Aorta (tissue), 5 donors: ENCODE measurements around the gene MPV17. TPM values are rescaled to one million over a fixed set of nuclear protein-coding genes. Genes with fewer than 3 reads are reported as not detected.

Experiments used
- ATAC-seq: fragments of 200-7000 bp; cut with Tn5 transposase; one replicate; pipeline ENCODE4 v1.9.1; 2022; ENCODE audit warnings: moderate library complexity; ENCODE audit not compliant: low FRiP score
- DNase-seq, 2 donors: peaks; one replicate each; pipeline ENCODE4 v3.0.0-alpha.2; 2020
- H3K27ac ChIP-seq, 2 donors: one replicate each; pipeline ENCODE4 v1.5.1; 2013; ENCODE audit warnings: low read length in 2 of 2, mild to moderate bottlenecking in 2 of 2, moderate library complexity in 2 of 2, control low read depth in 1 of 2, inconsistent platforms in 1 of 2, low read depth in 1 of 2
- H3K27me3 ChIP-seq, 2 donors: one replicate each; pipeline ENCODE4 v1.6.1; 2013; ENCODE audit warnings: control low read depth in 1 of 2, low read length in 1 of 2, mild to moderate bottlenecking in 1 of 2, moderate library complexity in 1 of 2; ENCODE audit not compliant: insufficient read depth in 2 of 2, control insufficient read depth in 1 of 2
- H3K36me3 ChIP-seq, 2 donors: one replicate each; pipeline ENCODE4 v1.6.1; 2013; ENCODE audit warnings: control low read depth in 1 of 2, low read length in 1 of 2, mild to moderate bottlenecking in 1 of 2; ENCODE audit not compliant: insufficient read depth in 2 of 2, control insufficient read depth in 1 of 2
- H3K4me1 ChIP-seq, 2 donors: one replicate each; pipeline ENCODE4 v1.6.1; 2013; ENCODE audit warnings: low read length in 2 of 2, control low read depth in 1 of 2, mild to moderate bottlenecking in 1 of 2, moderate library complexity in 1 of 2; ENCODE audit not compliant: insufficient read depth in 2 of 2, control insufficient read depth in 1 of 2
- H3K4me3 ChIP-seq, 2 donors: one replicate each; pipeline ENCODE4 v1.5.1; 2013; ENCODE audit warnings: low read length in 2 of 2, control low read depth in 1 of 2, mild to moderate bottlenecking in 1 of 2
- H3K9me3 ChIP-seq: one replicate; pipeline ENCODE4 v1.6.1; 2013; ENCODE audit warnings: mild to moderate bottlenecking, low read length; ENCODE audit not compliant: control insufficient read depth
- WGBS, 2 donors: extraction: QIAGEN DNeasy Blood & Tissue Kit; methylation state at CpG; one replicate each; pipeline ENCODE4 v1.1.7; 2013; 5-methylcytosine and 5-hydroxymethylcytosine counted together
- intact Hi-C, 2 donors: fragments of 100-400 bp; cut with DNase I; formaldehyde crosslinking; loops; one replicate each; pipeline versions ENCODE4 v1.14.2 to v1.15.0; 2022
- long read RNA-seq, 2 donors: library from polyadenylated mRNA; unstranded; transcript quantifications; one replicate each; pipeline ENCODE4 v2.0.0, GENCODE V29; 2020 to 2021
- polyA plus RNA-seq, 2 donors: library from polyadenylated mRNA; stranded (reverse); fragments of 200-250 nt; gene quantifications; one replicate each; pipeline ENCODE4 v1.2.3, GENCODE V29; 2013
- total RNA-seq, 2 donors: library from RNA; stranded (reverse); fragmentation: NEBNext Ultra II Directional; extraction: Animal tissue kit (Norgen Biotek cat#: 25700); gene quantifications; one replicate each; pipeline ENCODE4 v1.2.1, GENCODE V29; 2021
- donor health status: healthy with polysubstance abuse.
- donor health status: Bipolar disorder and iron deficiency.
- donor health status: DM: no; HTN: no; CAD: no.
- donor health status: DM: no; HTN: no; CAD: no.
- donor health status: DM: yes; HTN: yes; CAD: no.

Gene MPV17
- 10 to 100 TPM; 49.9 to 68.7 TPM for total RNA-seq
- polyA plus RNA-seq = 10 to 100 TPM; 47.5 to 80.6 TPM
- long read RNA-seq, donor 1, transcript MPV17-203 (8 exons, 1,005 nt) = major isoform, 10 of 20 reads
- long read RNA-seq, donor 1, partial matches to known transcripts = 3 of 20 reads
- long read RNA-seq, donor 1, other reads (novel, unspliced or antisense) = 5 of 20 reads
- long read RNA-seq, donor 2, transcript MPV17-203 (8 exons, 1,005 nt) = major isoform, 18 of 24 reads
- long read RNA-seq, donor 2, partial matches to known transcripts = 0 of 24 reads
- long read RNA-seq, donor 2, other reads (novel, unspliced or antisense) = 2 of 24 reads

GRCh38 chr2:27322766-27323595 is at the start of gene MPV17:
TSS of gene MPV17 (minus strand) at chr2:27323097. CDS start at chr2:27322517, 580 bp downstream.
- peak within 1 kb of the TSS in 1 of 2 donors; percentile 84 for H3K27ac ChIP-seq
- H3K27me3 ChIP-seq = no peaks in the 10 kb centered on the region
- peak within 1 kb of the TSS; percentile 46 to 89 for H3K4me3 ChIP-seq
- intact Hi-C loops = no loop called here
- ATAC-seq (peak; percentile 96), DNase-seq (peak; percentile 95 to 96)
- H3K9me3 ChIP-seq = no peaks in the 10 kb centered on the region
- WGBS, 2 donors = 0% methylated on average over 39 of the region's 39 CpGs
- peaks cover 0 to 7% of the 10 kb centered on the region in 2 donors for H3K4me1 ChIP-seq
- peaks cover 0 to 6% of the 10 kb centered on the region in 2 donors for H3K36me3 ChIP-seq

DNA sequence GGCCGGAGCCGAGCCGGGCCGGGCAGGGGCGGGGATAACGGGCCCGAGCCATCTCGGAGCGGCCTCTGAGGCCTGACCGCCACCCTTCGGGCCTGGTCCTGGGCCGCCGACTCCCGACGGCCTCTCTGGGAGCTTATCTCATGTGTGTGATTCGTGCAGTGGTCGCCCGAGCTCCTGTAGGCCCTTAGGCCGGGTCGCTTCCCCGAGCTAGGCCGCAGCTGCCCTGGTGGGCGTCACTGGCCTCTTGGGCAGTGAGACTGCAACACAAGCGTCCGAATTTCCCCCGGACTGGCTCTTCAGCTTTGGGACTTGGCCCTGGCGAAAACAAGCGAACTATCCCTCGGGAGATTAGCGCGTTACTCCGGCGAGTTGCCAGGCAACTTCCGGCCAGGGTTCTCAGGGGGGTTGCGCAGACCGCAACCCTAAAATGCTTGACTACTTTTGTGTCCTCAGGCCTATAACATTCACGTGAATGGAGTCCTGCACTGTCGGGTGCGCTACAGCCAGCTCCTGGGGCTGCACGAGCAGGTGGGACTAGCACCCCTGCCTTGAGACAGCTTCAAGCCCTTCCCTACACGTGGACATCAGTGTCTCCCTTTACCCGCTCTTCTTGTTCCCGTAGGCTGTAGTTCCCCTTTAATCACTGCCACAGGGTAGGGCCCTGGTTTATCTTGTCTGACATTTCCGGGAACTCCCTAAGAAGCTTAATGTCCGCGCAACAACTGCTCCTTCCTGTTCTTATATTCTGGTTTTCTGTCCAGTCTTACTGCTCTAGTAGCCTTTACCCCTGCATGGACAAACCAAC is 48.1 kb upstream of the MPV17 start:
- ATAC-seq (peak; percentile 64), DNase-seq (peak in 1 of 2 donors; percentile 83)
- H3K9me3 ChIP-seq = no peaks in the 10 kb centered on the region
- H3K4me3 ChIP-seq = peak overlapping the region; percentile 60 to 69
- H3K36me3 ChIP-seq = peaks cover 4 to 5% of the 10 kb centered on the region in 2 donors
- no peaks in the 10 kb centered on the region for H3K27me3 ChIP-seq
- peak overlapping the region in 1 of 2 donors; percentile 73 for H3K27ac ChIP-seq
- intact Hi-C loops = loop anchor here (2.0 to 5.0 kb wide), 2 partner anchors 14 to 36 kb away; partner anchors contain the start of genes GTF3C2 (in 1 of the 2) and PPM1G (in 1 of the 2)
- WGBS, 2 donors = 1% methylated on average over 37 to 46 of the region's 46 CpGs
- H3K4me1 ChIP-seq = no peaks in the 10 kb centered on the region

DNA sequence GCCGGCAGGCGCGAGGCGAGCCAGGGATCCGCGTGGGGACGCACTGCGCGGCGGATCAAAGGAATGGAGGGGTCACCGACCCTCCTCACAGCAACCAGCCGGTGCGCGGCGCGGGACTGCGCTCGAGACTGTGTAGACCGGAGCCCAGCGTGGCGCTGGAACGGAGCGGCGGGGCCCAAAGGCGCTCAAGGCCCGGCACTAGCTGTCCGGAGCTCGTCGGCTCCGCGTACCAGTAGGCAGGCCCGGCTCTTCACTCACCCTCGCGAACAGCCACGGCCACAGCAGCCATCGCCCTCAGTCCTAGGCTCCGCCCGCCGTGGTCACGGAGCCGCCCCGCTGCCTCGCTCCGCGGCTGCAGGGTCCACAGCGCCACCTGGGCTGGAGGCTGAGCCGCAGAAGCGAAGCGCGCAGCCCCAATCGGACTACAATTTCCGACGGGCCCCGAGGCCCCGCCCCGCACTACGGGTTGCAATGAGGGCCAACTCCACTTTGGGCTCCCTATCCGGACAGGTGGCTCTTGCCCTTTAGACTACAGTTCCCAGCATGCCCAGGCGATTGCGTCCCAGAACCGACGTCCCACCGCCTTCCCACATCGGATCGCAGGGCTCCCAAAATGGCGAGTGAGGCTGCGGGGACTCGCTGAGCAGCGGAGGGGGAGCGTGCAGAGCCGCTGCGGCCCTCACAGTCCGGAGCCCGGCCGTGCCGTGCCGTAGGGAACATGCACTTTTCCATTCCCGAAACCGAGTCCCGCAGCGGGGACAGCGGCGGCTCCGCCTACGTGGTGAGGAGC is 47.3 kb upstream of the MPV17 start, which contains the start of the genes EIF2B4 and SNX17:
Gene EIF2B4, minus strand, starts transcription at position 313 of the 790 bp plus-strand sequence. Its CDS starts 24 bp downstream, at position 289.
Gene SNX17, plus strand, starts transcription at position 591 of the 790 bp plus-strand sequence. Its CDS starts 128 bp downstream, at position 719.
- DNase-seq = peak; percentile 100
- H3K27ac ChIP-seq = peak within 1 kb of the TSS in 1 of 2 donors; percentile 90
- H3K9me3 ChIP-seq = no peaks in the 10 kb centered on the region
- WGBS, 2 donors = 0% methylated on average over 80 to 85 of the region's 85 CpGs
- H3K36me3 ChIP-seq = peaks cover 4 to 5% of the 10 kb centered on the region in 2 donors
- ATAC-seq = peak; percentile 99
- H3K4me1 ChIP-seq = no peaks in the 10 kb centered on the region
- peak within 1 kb of the TSS; percentile 69 to 82 for H3K4me3 ChIP-seq
- intact Hi-C loops = loop anchor here (2.0 to 5.0 kb wide), 2 partner anchors 13 to 37 kb away; partner anchors contain the start of genes GTF3C2 (in 1 of the 2) and PPM1G (in 1 of the 2)
- H3K27me3 ChIP-seq = no peaks in the 10 kb centered on the region

DNA sequence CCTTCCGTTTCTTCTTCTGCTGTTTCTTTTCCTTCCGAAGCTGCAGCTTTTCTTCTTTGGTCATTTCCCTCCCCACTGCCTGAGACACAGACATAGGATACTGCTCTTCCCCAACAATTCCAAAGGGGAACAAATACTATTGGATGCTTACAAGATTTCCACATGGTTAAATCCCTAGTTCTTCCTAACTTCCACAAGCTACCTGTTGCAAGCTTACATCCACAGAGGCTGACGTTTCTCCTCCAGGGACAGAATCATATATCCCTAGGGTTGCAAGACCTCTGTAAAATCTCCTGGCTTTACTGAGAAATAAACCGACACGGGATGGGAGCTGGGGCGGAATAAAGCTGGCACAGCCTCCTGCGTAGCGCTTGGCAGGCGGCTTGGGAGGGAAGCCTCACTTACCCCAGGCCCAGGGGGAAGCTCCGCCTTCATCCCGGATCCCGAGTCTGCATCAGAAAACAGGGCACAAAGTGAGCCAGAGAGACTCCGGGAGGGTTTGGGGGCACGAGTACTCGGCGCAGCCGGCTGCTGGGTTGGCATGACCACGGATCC is 46.7 kb upstream of the MPV17 start:
- WGBS, 2 donors = 1 to 2% methylated on average over 18 of the region's 18 CpGs

GRCh38 chr2:27363933-27364332 is 41.0 kb upstream of the MPV17 start:
- Histone ChIP-seq H3K27ac (no peak overlapping the region), H3K27me3 (no peaks in the 10 kb centered on the region), H3K9me3 (no peaks in the 10 kb centered on the region), H3K4me3 (no peak overlapping the region), H3K36me3 (peaks cover 4 to 14% of the 10 kb centered on the region in 2 donors), H3K4me1 (no peaks in the 10 kb centered on the region)
- 71 to 74% methylated on average over 2 of the region's 2 CpGs for WGBS, 2 donors
- intact Hi-C loops = no loop called here
- DNase-seq (no peak), ATAC-seq (no peak)

More for the DNA sequence above, 46.7 kb upstream of the MPV17 start:
- H3K27me3 ChIP-seq = no peaks in the 10 kb centered on the region
- ATAC-seq = peak; percentile 45
- no peaks in the 10 kb centered on the region for H3K9me3 ChIP-seq
- peak overlapping the region in 1 of 2 donors; percentile 90 for H3K27ac ChIP-seq
- intact Hi-C loops = loop anchor here (2.0 to 5.0 kb wide), 2 partner anchors 13 to 38 kb away; partner anchors contain the start of genes GTF3C2 (in 1 of the 2) and PPM1G (in 1 of the 2)
- no peaks in the 10 kb centered on the region for H3K4me1 ChIP-seq
- peak overlapping the region; percentile 57 to 82 for H3K4me3 ChIP-seq
- H3K36me3 ChIP-seq = peaks cover 4 to 7% of the 10 kb centered on the region in 2 donors
- DNase-seq = peak in 1 of 2 donors; percentile 77

DNA sequence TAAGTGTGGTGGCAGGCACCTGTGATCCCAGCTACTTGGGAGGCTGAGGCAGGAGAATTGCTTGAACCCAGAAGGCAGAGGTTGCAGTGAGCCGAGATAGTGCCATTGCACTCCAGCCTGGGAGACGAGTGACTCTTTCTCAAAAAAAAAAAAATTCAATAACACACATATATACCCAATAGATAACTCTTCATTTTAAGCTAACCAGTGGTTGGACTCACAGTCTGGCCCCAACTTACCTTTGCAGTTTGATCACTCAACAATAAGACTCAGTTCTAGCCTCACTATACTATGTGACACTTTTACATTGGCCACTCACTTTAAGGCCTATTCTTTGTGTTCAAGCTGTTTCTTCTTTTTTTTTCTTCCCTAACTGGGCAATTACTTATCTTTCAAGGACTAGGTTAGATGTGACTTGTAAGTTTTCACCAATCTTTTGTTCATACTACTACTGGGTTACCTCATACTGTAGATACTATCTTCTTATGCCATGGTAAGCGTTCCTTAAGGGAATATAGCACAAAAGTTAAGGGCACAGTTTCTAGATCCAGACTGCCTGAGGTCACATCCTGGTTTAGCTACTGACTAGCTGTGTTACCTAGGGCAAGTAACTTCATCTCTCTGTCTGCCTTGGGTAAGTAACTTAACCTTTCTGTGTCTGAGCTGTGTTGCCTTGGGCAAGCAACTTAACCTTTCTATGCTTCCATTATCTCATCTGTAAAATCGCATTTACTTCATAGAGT is 40.0 kb upstream of the MPV17 start:
- Histone ChIP-seq H3K4me1 (no peaks in the 10 kb centered on the region), H3K4me3 (no peak overlapping the region), H3K9me3 (no peaks in the 10 kb centered on the region), H3K36me3 (peaks cover 4 to 14% of the 10 kb centered on the region in 2 donors), H3K27ac (no peak overlapping the region), H3K27me3 (no peaks in the 10 kb centered on the region)
- no peak for DNase-seq
- intact Hi-C loops = no loop called here
- ATAC-seq = no peak
- 79 to 83% methylated on average over 4 of the region's 4 CpGs for WGBS, 2 donors
